ENCODE measurements around the gene MRPS27.

Gene MRPS27

DNA sequence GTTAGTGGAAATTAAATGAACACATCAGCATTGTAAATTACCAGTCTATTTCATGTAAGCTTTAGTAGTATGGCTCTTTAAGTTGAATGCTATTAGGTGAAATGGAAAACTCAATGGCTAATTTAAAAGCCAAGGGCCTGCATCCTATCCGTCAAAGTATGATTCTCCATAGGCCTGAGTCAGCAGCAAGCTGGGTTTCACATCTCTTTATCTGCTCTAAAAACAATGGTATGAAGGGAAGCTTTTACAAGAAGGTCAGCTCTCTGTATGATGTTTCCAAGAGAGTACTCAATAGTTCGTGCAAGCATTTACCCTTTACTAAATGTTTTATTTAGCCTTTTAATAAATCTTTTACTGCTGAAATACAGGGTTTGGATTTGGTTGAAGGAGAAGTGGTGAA, 149.9 kb downstream of the MRPS27 start:
- H3K27ac ChIP-seq, result no peak overlapping the region
- TF ChIP-seq, protein P1, sequence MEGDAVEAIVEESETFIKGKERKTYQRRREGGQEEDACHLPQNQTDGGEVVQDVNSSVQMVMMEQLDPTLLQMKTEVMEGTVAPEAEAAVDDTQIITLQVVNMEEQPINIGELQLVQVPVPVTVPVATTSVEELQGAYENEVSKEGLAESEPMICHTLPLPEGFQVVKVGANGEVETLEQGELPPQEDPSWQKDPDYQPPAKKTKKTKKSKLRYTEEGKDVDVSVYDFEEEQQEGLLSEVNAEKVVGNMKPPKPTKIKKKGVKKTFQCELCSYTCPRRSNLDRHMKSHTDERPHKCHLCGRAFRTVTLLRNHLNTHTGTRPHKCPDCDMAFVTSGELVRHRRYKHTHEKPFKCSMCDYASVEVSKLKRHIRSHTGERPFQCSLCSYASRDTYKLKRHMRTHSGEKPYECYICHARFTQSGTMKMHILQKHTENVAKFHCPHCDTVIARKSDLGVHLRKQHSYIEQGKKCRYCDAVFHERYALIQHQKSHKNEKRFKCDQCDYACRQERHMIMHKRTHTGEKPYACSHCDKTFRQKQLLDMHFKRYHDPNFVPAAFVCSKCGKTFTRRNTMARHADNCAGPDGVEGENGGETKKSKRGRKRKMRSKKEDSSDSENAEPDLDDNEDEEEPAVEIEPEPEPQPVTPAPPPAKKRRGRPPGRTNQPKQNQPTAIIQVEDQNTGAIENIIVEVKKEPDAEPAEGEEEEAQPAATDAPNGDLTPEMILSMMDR (conservative IDR thresholded peaks at IDR 0.05), result no peak
- no peak for TF ChIP-seq ZFX (IDR thresholded peaks at IDR 0.05)
